Ishikawa (cell line): ENCODE data around the gene TNPO3.

ENCODE experiments used
- CEBPB ChIP-seq: IDR thresholded peaks from 2 replicates; pipeline ENCODE4 v1.6.1; 2012
- CREB1 ChIP-seq: IDR thresholded peaks from 2 replicates; pipeline ENCODE4 v1.6.1; 2012; ENCODE audit warnings: low read depth
- EGR1 ChIP-seq: IDR thresholded peaks from 2 replicates; pipeline ENCODE4 v1.6.1; 2012
- EP300 ChIP-seq: IDR thresholded peaks from 2 replicates; pipeline ENCODE4 v1.6.1; 2012; ENCODE audit warnings: borderline replicate concordance
- FOXM1 ChIP-seq: IDR thresholded peaks from 2 replicates; pipeline ENCODE4 v1.6.1; 2012; ENCODE audit warnings: low read depth, borderline replicate concordance
- MAX ChIP-seq: IDR thresholded peaks from 2 replicates; pipeline ENCODE4 v1.6.1; 2012
- NFIC ChIP-seq: IDR thresholded peaks from 2 replicates; pipeline ENCODE4 v1.6.1; 2012
- RAD21 ChIP-seq: IDR thresholded peaks from 2 replicates; pipeline ENCODE4 v1.6.1; 2012; ENCODE audit warnings: low read depth
- REST ChIP-seq: IDR thresholded peaks from 2 replicates; pipeline ENCODE4 v1.6.1; 2012; ENCODE audit warnings: low read depth, mild to moderate bottlenecking
- TAF1 ChIP-seq: IDR thresholded peaks from 2 replicates; pipeline ENCODE4 v1.6.1; 2012; ENCODE audit warnings: low read depth, mild to moderate bottlenecking
- TCF12 ChIP-seq: IDR thresholded peaks from 2 replicates; pipeline ENCODE4 v1.6.1; 2012; ENCODE audit warnings: low read depth
- TEAD4 ChIP-seq: IDR thresholded peaks from 2 replicates; pipeline ENCODE4 v1.6.1; 2012
- USF1 ChIP-seq: IDR thresholded peaks from 2 replicates; pipeline ENCODE4 v1.6.1; 2012
- YY1 ChIP-seq: IDR thresholded peaks from 2 replicates; pipeline ENCODE4 v1.6.1; 2012; ENCODE audit warnings: low read depth
- ZBTB7A ChIP-seq: IDR thresholded peaks from 2 replicates; pipeline ENCODE4 v1.6.1; 2012; ENCODE audit warnings: low read depth

Gene TNPO3

GRCh38 chr7:128997181-128997580 lies 57.7 kb downstream of the TNPO3 start:
- TF ChIP-seq TCF12: no peak
- TF ChIP-seq REST: no peak
- TF ChIP-seq TAF1: no peak
- no peak for TF ChIP-seq TEAD4
- TF ChIP-seq YY1: no peak
- TF ChIP-seq EP300: no peak
- no peak for TF ChIP-seq CREB1
- TF ChIP-seq NFIC: no peak
- no peak for TF ChIP-seq EGR1
- TF ChIP-seq MAX: no peak
- no peak for TF ChIP-seq RAD21
- TF ChIP-seq CEBPB: no peak
- no peak for TF ChIP-seq USF1
- TF ChIP-seq FOXM1: no peak
- TF ChIP-seq ZBTB7A: no peak

- TF ChIP-seq NFIC: no peak
- TF ChIP-seq ZBTB7A: no peak
- TF ChIP-seq TCF12: no peak
- TF ChIP-seq TEAD4: no peak
- TF ChIP-seq FOXM1: no peak
- TF ChIP-seq YY1: no peak
Observed at GRCh38 chr7:128993419-128993818, 61.5 kb downstream of the TNPO3 start.

- TF ChIP-seq TCF12: no peak
Observed at GRCh38 chr7:128989961-128990360, 65.0 kb downstream of the TNPO3 start.

- TF ChIP-seq TAF1 (no peak), FOXM1 (no peak), CEBPB (no peak)
Observed at GRCh38 chr7:128988372-128988771, 66.5 kb downstream of the TNPO3 start.

- TF ChIP-seq EP300 (no peak), NFIC (no peak), USF1 (no peak), TAF1 (no peak), EGR1 (no peak), MAX (no peak), TCF12 (no peak), CEBPB (no peak), ZBTB7A (no peak), REST (no peak), FOXM1 (no peak), RAD21 (no peak), YY1 (no peak), CREB1 (no peak)
Observed at GRCh38 chr7:128986609-128987008, 68.3 kb downstream of the TNPO3 start.

GRCh38 chr7:128985660-128986059 lies 69.3 kb downstream of the TNPO3 start:
- TF ChIP-seq TEAD4 (no peak), CEBPB (no peak), EP300 (no peak), TCF12 (no peak), TAF1 (no peak), RAD21 (no peak), YY1 (no peak), EGR1 (no peak), NFIC (no peak), USF1 (no peak), REST (no peak), ZBTB7A (no peak), CREB1 (no peak)
